H1 (cell line): ENCODE data around the gene TMEM120A. TPM values are rescaled to one million over a fixed set of nuclear protein-coding genes. Genes with fewer than 3 reads are reported as not detected.

Experiments used
- CTCF ChIA-PET: fragments of 300-600 bp; sonication (Branson Sonifier 250); formaldehyde crosslinking; loops from one replicate; lab custom pipeline; 2021; ENCODE audit not compliant: partially characterized antibody; lab: Charles Lee
- POLR2A ChIA-PET: fragments of 300-600 bp; sonication (Branson Sonifier 250); formaldehyde crosslinking; loops from one replicate; lab custom pipeline; 2021; ENCODE audit warnings: inconsistent platforms; ENCODE audit not compliant: partially characterized antibody; lab: Charles Lee
- DNase-seq, 2 experiments: peaks; one replicate each; pipeline versions ENCODE4 v3.0.0 to v3.0.0-alpha.2; 2010 to 2022; ENCODE audit warnings: low spot score in 2 of 2, low read depth in 1 of 2, mixed read lengths in 1 of 2
- FAIRE-seq: peaks from 2 replicates; lab custom pipeline; 2011; peaks lifted over from hg19 to GRCh38; lab: Jason Lieb, UNC
- H2AFZ ChIP-seq: 2 replicates; pipeline ENCODE4 v1.8.1; 2012; ENCODE audit warnings: low read length, inconsistent platforms
- H2AK5ac ChIP-seq: 2 replicates; pipeline ENCODE4 v1.6.1; 2013; ENCODE audit warnings: low read depth, low read length
- H2BK120ac ChIP-seq: replicated peaks from 2 replicates; pipeline ENCODE3; 2013; ENCODE audit warnings: low read depth, low read length, inconsistent platforms
- H2BK12ac ChIP-seq: 2 replicates; pipeline ENCODE4 v1.6.1; 2013; ENCODE audit warnings: low read depth, low read length
- H2BK15ac ChIP-seq: 2 replicates; pipeline ENCODE4 v1.6.1; 2013; ENCODE audit warnings: low read length
- H2BK20ac ChIP-seq: 2 replicates; pipeline ENCODE4 v1.6.1; 2013; ENCODE audit warnings: low read length
- H2BK5ac ChIP-seq: 2 replicates; pipeline ENCODE4 v1.6.1; 2013; ENCODE audit warnings: low read depth, low read length
- H3K14ac ChIP-seq: 2 replicates; pipeline ENCODE4 v1.6.1; 2013; ENCODE audit warnings: inconsistent platforms; ENCODE audit not compliant: insufficient read length
- H3K18ac ChIP-seq: 2 replicates; pipeline ENCODE4 v1.6.1; 2013; ENCODE audit warnings: low read length; ENCODE audit errors: extremely low read depth
- H3K23ac ChIP-seq: 2 replicates; pipeline ENCODE4 v1.6.1; 2013; ENCODE audit warnings: inconsistent platforms; ENCODE audit not compliant: insufficient read length
- H3K23me2 ChIP-seq: 2 replicates; pipeline ENCODE4 v1.6.1; 2013; ENCODE audit warnings: low read depth, low read length
- H3K27ac ChIP-seq: 2 replicates; pipeline ENCODE4 v1.6.1; 2011; ENCODE audit warnings: low read depth, low read length, inconsistent platforms
- H3K27me3 ChIP-seq, 4 experiments: replicated peaks in 1 of 4; 1 replicate in 1 of 4; 2 replicates in 3 of 4; pipeline versions ENCODE4 v1.6.1 to v1.8.1; 2011 to 2013; ENCODE audit warnings: low read length in 3 of 4, mild to moderate bottlenecking in 3 of 4, inconsistent platforms in 2 of 4, mixed read lengths in 2 of 4, moderate library complexity in 1 of 4; ENCODE audit not compliant: control insufficient read depth in 3 of 4, insufficient read depth in 3 of 4; ENCODE audit errors: extremely low read depth in 1 of 4
- H3K36me3 ChIP-seq, 4 experiments: 2 replicates each; pipeline versions ENCODE4 v1.6.1 to v1.8.1; 2011 to 2013; ENCODE audit warnings: mild to moderate bottlenecking in 4 of 4, low read length in 3 of 4, moderate library complexity in 2 of 4, control low read depth in 1 of 4, inconsistent platforms in 1 of 4; ENCODE audit not compliant: insufficient read depth in 4 of 4, control insufficient read depth in 2 of 4
- H3K4ac ChIP-seq: replicated peaks from 2 replicates; pipeline ENCODE3; 2013; ENCODE audit warnings: low read length, low read depth, mixed read lengths, inconsistent platforms; ENCODE audit not compliant: insufficient read length
- H3K4me1 ChIP-seq, 4 experiments: replicated peaks in 1 of 4; 1 replicate in 1 of 4; 2 replicates in 3 of 4; pipeline versions ENCODE4 v1.6.1 to v1.8.1; 2011 to 2013; ENCODE audit warnings: low read length in 3 of 4, inconsistent platforms in 2 of 4, mixed read lengths in 1 of 4; ENCODE audit not compliant: insufficient read depth in 4 of 4, control insufficient read depth in 3 of 4
- H3K4me2 ChIP-seq, 2 experiments: 2 replicates each; pipeline versions ENCODE4 v1.6.1 to v1.8.1; 2011 to 2013; ENCODE audit warnings: low read depth in 2 of 2, low read length in 2 of 2, control low read depth in 1 of 2, inconsistent platforms in 1 of 2, mild to moderate bottlenecking in 1 of 2; ENCODE audit not compliant: insufficient read depth in 1 of 2
- H3K4me3 ChIP-seq, 4 experiments: fragments of 200-600, 300-600 bp in 1 of 4; sonication (generic), shearing (Covaris generic), sonication (Bioruptor Twin) in 1 of 4; 2 replicates each; pipeline versions ENCODE4 v1.5.1 to v1.8.1; 2011 to 2016; ENCODE audit warnings: low read length in 4 of 4, low read depth in 3 of 4, control low read depth in 2 of 4, inconsistent platforms in 2 of 4, mild to moderate bottlenecking in 2 of 4, mixed read lengths in 1 of 4, moderate library complexity in 1 of 4; ENCODE audit not compliant: insufficient read depth in 2 of 4; ENCODE audit errors: extremely low read depth in 1 of 4
- H3K56ac ChIP-seq: replicated peaks from 2 replicates; pipeline ENCODE3; 2013; ENCODE audit warnings: low read depth, mild to moderate bottlenecking, mixed read lengths, low read length, inconsistent platforms; ENCODE audit not compliant: insufficient read length
- H3K79me1 ChIP-seq: 2 replicates; pipeline ENCODE4 v1.6.1; 2013; ENCODE audit warnings: low read depth, low read length, control low read depth
- H3K79me2 ChIP-seq, 2 experiments: 2 replicates each; pipeline versions ENCODE4 v1.6.1 to v1.8.1; 2012 to 2013; ENCODE audit warnings: low read length in 2 of 2, mild to moderate bottlenecking in 2 of 2, inconsistent platforms in 1 of 2; ENCODE audit not compliant: insufficient read depth in 2 of 2, control insufficient read depth in 1 of 2
- H3K9ac ChIP-seq, 4 experiments: replicated peaks in 1 of 4; 1 replicate in 1 of 4; 2 replicates in 3 of 4; pipeline versions ENCODE4 v1.6.1 to v1.8.1; 2011 to 2013; ENCODE audit warnings: low read depth in 3 of 4, low read length in 3 of 4, control low read depth in 2 of 4, mild to moderate bottlenecking in 2 of 4, moderate library complexity in 2 of 4, inconsistent platforms in 1 of 4; ENCODE audit errors: extremely low read depth in 1 of 4
- H3K9me3 ChIP-seq, 2 experiments: 2 replicates each; pipeline versions ENCODE4 v1.6.1 to v1.8.1; 2012 to 2013; ENCODE audit warnings: mild to moderate bottlenecking in 2 of 2, moderate library complexity in 2 of 2, control low read depth in 1 of 2, inconsistent platforms in 1 of 2, low read depth in 1 of 2, low read length in 1 of 2, mixed read lengths in 1 of 2; ENCODE audit not compliant: insufficient read depth in 2 of 2
- H4K20me1 ChIP-seq, 2 experiments: replicated peaks in 1 of 2; 2 replicates each; pipeline versions ENCODE3 to v1.8.1; 2011 to 2013; ENCODE audit warnings: inconsistent platforms in 2 of 2, low read length in 2 of 2, mild to moderate bottlenecking in 1 of 2; ENCODE audit not compliant: insufficient read depth in 2 of 2, control insufficient read depth in 1 of 2
- H4K5ac ChIP-seq: 2 replicates; pipeline ENCODE4 v1.6.1; 2013; ENCODE audit warnings: low read length, low read depth, mixed read lengths, inconsistent platforms; ENCODE audit not compliant: insufficient read length
- H4K8ac ChIP-seq: 2 replicates; pipeline ENCODE4 v1.8.0; 2013; ENCODE audit warnings: mild to moderate bottlenecking, moderate library complexity, low read length, inconsistent platforms; ENCODE audit not compliant: insufficient read depth; ENCODE audit errors: extremely low read depth
- H4K91ac ChIP-seq: replicated peaks from 2 replicates; pipeline ENCODE3; 2013; ENCODE audit warnings: low read length, mixed read lengths, inconsistent platforms; ENCODE audit not compliant: insufficient read length
- BACH1 ChIP-seq: IDR thresholded peaks from 2 replicates; pipeline ENCODE4 v1.6.1; 2012; ENCODE audit warnings: low read length, improper control_type of control experiment
- HDAC2 ChIP-seq, 2 experiments: fragments of 300-600 bp in 1 of 2; sonication (generic) in 1 of 2; IDR thresholded peaks; 2 replicates each; pipeline ENCODE4 v1.6.1; 2011 to 2012; ENCODE audit warnings: low read depth in 2 of 2, low read length in 2 of 2, mild to moderate bottlenecking in 2 of 2, moderate library complexity in 2 of 2, borderline replicate concordance in 1 of 2, inconsistent platforms in 1 of 2
- KDM4A ChIP-seq: IDR thresholded peaks from one replicate; pipeline ENCODE4 v1.7.1; 2012; ENCODE audit warnings: low read depth, mild to moderate bottlenecking, moderate library complexity, low read length, inconsistent platforms; ENCODE audit not compliant: severe bottlenecking
- PHF8 ChIP-seq: fragments of 200-600 bp; sonication (generic); conservative IDR thresholded peaks from 2 replicates; pipeline ENCODE4 v1.7.1; 2012; ENCODE audit warnings: low read depth, mild to moderate bottlenecking, inconsistent platforms, low read length, moderate library complexity
- RAD21 ChIP-seq, 2 experiments: IDR thresholded peaks in 1 of 2; conservative IDR thresholded peaks in 1 of 2; 2 replicates each; pipeline ENCODE4 v1.6.1; 2011; ENCODE audit warnings: low read depth in 2 of 2, low read length in 2 of 2, improper control_type of control experiment in 1 of 2, inconsistent platforms in 1 of 2, mild to moderate bottlenecking in 1 of 2, moderate library complexity in 1 of 2
- RFX5 ChIP-seq: IDR thresholded peaks from 2 replicates; pipeline ENCODE4 v1.6.1; 2011; ENCODE audit warnings: low read depth, low read length, improper control_type of control experiment, borderline replicate concordance
- SIX5 ChIP-seq: IDR thresholded peaks from 2 replicates; pipeline ENCODE4 v1.6.1; 2011; ENCODE audit warnings: mild to moderate bottlenecking, low read depth, low read length
- SRF ChIP-seq: IDR thresholded peaks from 2 replicates; pipeline ENCODE4 v1.6.1; 2011; ENCODE audit warnings: mild to moderate bottlenecking, low read depth, low read length, moderate library complexity
- TAF7 ChIP-seq: optimal IDR thresholded peaks from 2 replicates; pipeline ENCODE3; 2011; ENCODE audit warnings: low read depth, mild to moderate bottlenecking, inconsistent platforms, low read length, moderate library complexity, borderline replicate concordance
- TBP ChIP-seq: IDR thresholded peaks from 2 replicates; pipeline ENCODE4 v1.6.1; 2011; ENCODE audit warnings: low read depth, low read length, improper control_type of control experiment
- TEAD4 ChIP-seq: IDR thresholded peaks from 2 replicates; pipeline ENCODE4 v1.6.1; 2012; ENCODE audit warnings: low read depth, low read length, inconsistent platforms, mixed read lengths
- WGBS, 2 experiments: shearing (Covaris generic) in 1 of 2; methylation state at CpG; one replicate each; pipeline versions ENCODE4 v1.1.6 to v1.1.7; 2013 to 2015; ENCODE audit warnings: low lambda C conversion rate in 2 of 2, mixed read lengths in 2 of 2, inconsistent platforms in 1 of 2, low coverage in 1 of 2, missing lambda C conversion rate in 1 of 2; ENCODE audit not compliant: insufficient replicate concordance in 2 of 2, insufficient coverage in 1 of 2, insufficient read length in 1 of 2; ENCODE audit errors: extremely low coverage in 1 of 2, missing lambda C conversion rate in 1 of 2; 5-methylcytosine and 5-hydroxymethylcytosine counted together
- polyA plus RNA-seq, 7 experiments: library from polyadenylated mRNA; depleted of rRNA in 3 of 7; stranded (reverse) in 5 of 7; unstranded in 2 of 7; fragments of >200 nt in 5 of 7; fragments of 200-250 nt in 2 of 7; gene quantifications; 1 replicate in 5 of 7; 2 replicates in 1 of 7; 4 replicates in 1 of 7; pipeline versions ENCODE4 v1.2.1 to v1.2.3, GENCODE V29; 2011 to 2013; ENCODE audit warnings: missing spikeins in 2 of 7, mixed read lengths in 2 of 7
- total RNA-seq: library from RNA; stranded (reverse); fragmentation: NEBNext Ultra II Directional; extraction: Animal tissue kit (Norgen Biotek cat#: 25700); gene quantifications from 2 replicates; pipeline ENCODE4 v1.2.1, GENCODE V29; 2021
- TF ChIP-seq, protein P1 (sequence below): IDR thresholded peaks from 2 replicates; pipeline ENCODE4 v1.6.1; 2012; ENCODE audit warnings: inconsistent platforms

Gene TMEM120A
- total and polyA plus RNA-seq, 2 of the 8 experiments (the other 6 are each of a cell fraction or from before 2014, with no cell fraction given), result 15.6 to 49.9 TPM

DNA sequence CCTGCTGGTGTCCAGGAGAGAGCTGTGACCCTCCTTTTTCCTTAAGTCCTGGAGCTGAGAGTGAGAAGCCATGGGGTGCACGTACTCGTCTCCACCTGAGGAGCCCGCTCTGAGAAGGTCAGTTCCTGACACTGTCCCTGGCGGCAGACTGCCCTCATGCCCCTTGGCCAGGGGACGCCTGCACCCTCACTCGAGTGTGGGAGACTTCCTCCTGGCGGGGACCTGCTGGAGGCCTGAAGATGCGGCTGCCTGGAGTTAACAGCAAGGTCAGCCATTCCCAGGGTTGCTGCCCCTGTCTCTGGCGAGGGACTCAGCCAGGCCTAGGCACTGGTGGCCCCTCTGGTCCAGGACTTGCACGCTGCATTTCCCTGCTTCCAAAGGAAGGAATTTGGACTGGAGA is 26.4 kb downstream of the TMEM120A start:
- H3K9ac ChIP-seq, result no peak overlapping the region
- H2AFZ ChIP-seq, result no peak overlapping the region
- H3K4me3 ChIP-seq, result no peak overlapping the region
- no peak overlapping the region for H4K5ac ChIP-seq
- H4K20me1 ChIP-seq, result peaks cover 0 to 19% of the 10 kb centered on the region in 2 experiments
- 0 out of 7 replicates have a peak, but pooled peaks cover 0 to 2% (median 0%) of the 10 kb centered on the region in 4 experiments for H3K4me1 ChIP-seq
- no peak overlapping the region for H3K4ac ChIP-seq
- WGBS, 2 experiments, result 88% methylated on average over 10 of the region's 10 CpGs; no CpG with 5 or more reads in 1 of the 2 experiments
- no peak overlapping the region for H3K27ac ChIP-seq
- H3K56ac ChIP-seq, result no peak overlapping the region
- CTCF ChIA-PET, result interaction anchor here (1.1 to 2.9 kb wide), 4 partner anchors 9 to 63 kb away, joined by 3 to 10 read pairs (median 8); no protein-coding TSS in a partner anchor
- H3K9me3 ChIP-seq, result no peaks in the 10 kb centered on the region
- H3K4me2 ChIP-seq, result no peak overlapping the region
- H3K36me3 ChIP-seq, result peaks cover 0 to 12% (median 1%) of the 10 kb centered on the region in 4 experiments; a peak in 4 of 8 replicates
- H2BK120ac ChIP-seq, result no peak overlapping the region
- FAIRE-seq (no peak), DNase-seq (no peak)
- H3K27me3 ChIP-seq, result no peaks in the 10 kb centered on the region
- H4K91ac ChIP-seq, result no peak overlapping the region
- peaks cover 7% of the 10 kb centered on the region for H3K79me1 ChIP-seq
- H4K8ac ChIP-seq, result no peak overlapping the region; the same call in 1 of the 2 replicates
- POLR2A ChIA-PET, result interaction anchor here (0.7 to 0.8 kb wide), 2 partner anchors 20 to 52 kb away, joined by 3 read pairs; no protein-coding TSS in a partner anchor
- H2BK15ac ChIP-seq, result no peak overlapping the region
- no peaks in the 10 kb centered on the region for H3K23me2 ChIP-seq
- H2BK20ac ChIP-seq, result no peak overlapping the region
- no peak overlapping the region for H3K23ac ChIP-seq
- 0 out of 2 replicates have a peak overlapping the region, but pooled peaks have one; percentile 16 for H2BK5ac ChIP-seq
- no peak overlapping the region for H3K14ac ChIP-seq
- H3K18ac ChIP-seq, result no peak overlapping the region
- no peak overlapping the region for H2AK5ac ChIP-seq
- no peak overlapping the region for H2BK12ac ChIP-seq
- H3K79me2 ChIP-seq, result no peaks in the 10 kb centered on the region
- no peak for TF ChIP-seq TAF7
- no peak for TF ChIP-seq KDM4A
- TF ChIP-seq HDAC2 (IDR thresholded peaks at IDR 0.05; ENCODE audit: borderline replicate concordance in 1 of 2, low read depth in 2 of 2, low read length in 2 of 2), result no peak
- TF ChIP-seq TEAD4, result no peak
- TF ChIP-seq SRF, result no peak
- TF ChIP-seq TBP, result no peak
- no peak for TF ChIP-seq PHF8
- no peak for TF ChIP-seq SIX5
- TF ChIP-seq RAD21 (IDR thresholded peaks at IDR 0.05 in 1 of 2, conservative IDR thresholded peaks at IDR 0.05 in 1 of 2; ENCODE audit: low read depth in 2 of 2, low read length in 2 of 2), result no peak
- no peak for TF ChIP-seq BACH1
- no peak for TF ChIP-seq RFX5
- TF ChIP-seq, protein P1, sequence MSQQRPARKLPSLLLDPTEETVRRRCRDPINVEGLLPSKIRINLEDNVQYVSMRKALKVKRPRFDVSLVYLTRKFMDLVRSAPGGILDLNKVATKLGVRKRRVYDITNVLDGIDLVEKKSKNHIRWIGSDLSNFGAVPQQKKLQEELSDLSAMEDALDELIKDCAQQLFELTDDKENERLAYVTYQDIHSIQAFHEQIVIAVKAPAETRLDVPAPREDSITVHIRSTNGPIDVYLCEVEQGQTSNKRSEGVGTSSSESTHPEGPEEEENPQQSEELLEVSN, result no peak
